ENCODE data around the gene OR2AG1.
"Not testable (repeated sequence)": the region's sequence is repeated elsewhere in the genome, so short reads cannot be mapped to it uniquely, and the experiment has no call there.

OR2AG1 gene

DNA sequence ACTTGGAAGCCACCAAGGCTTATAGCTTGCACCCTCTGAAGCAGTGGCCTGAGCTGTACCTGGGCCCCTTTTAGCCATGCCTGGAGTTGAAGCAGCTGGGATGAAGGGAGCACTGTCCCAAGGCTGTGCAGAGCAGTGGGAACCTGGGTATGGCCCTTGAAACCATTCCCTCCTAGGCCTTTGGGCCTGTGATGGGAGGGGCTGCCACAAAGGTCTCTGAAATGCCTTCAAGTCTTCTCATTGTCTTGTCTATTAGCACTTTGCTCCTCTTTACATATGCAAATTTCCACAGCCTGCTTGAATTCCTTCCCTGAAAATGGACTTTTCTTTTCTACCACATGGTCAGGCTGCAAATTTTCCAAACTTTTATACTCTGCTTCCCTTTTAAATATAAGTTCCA is 18.3 kb downstream of the OR2AG1 start:
- DNase-seq (ENCODE audit: low read depth); H3K9me3 ChIP-seq (ENCODE audit: control insufficient read depth, low read length); H3K4me3 ChIP-seq (ENCODE audit: low read length); H3K27me3 ChIP-seq (replicated peaks; ENCODE audit: control insufficient read depth, insufficient read depth, low read length); H3K4me1 ChIP-seq (ENCODE audit: control insufficient read depth, insufficient read depth, low read length); H3K36me3 ChIP-seq (ENCODE audit: control insufficient read depth, insufficient read depth, low read length, severe bottlenecking); H3K9ac ChIP-seq (ENCODE audit: low read length): not testable (repeated sequence)

DNA sequence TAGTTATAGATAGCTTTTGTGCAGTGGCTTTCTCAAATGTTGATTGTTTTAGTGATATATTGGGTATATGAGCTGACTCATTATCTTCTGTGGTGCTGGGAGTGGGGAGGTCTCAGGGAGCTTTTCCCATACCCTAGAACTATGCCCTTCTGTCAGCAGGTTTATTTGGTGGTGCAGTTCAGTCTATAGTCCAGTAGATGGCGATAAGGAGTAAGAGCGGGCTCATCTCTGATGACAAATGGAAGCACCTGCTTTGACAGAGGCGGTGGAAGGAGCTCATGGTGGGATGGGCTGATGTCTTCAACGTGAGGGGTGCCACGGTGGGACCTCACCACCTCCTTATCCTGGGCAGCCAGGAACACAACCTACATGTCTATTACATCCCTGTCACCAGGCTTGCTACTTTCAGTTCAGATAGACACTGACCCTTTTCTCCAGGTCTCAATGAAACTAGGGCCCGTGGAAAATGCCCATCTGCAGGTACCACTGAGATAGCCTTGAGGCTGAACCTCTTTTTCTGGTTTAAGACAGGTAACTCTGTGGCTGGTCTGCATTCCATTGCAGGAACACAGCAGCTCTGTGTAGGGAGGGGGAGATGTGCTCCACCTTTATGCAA is 29.7 kb downstream of the OR2AG1 start:
- DNase-seq (ENCODE audit: low read depth), result peak; percentile 70
- H3K9ac ChIP-seq (ENCODE audit: low read length), result no peak overlapping the region
- no peaks in the 10 kb centered on the region for H3K9me3 ChIP-seq (ENCODE audit: control insufficient read depth, low read length)
- H3K36me3 ChIP-seq (ENCODE audit: control insufficient read depth, insufficient read depth, low read length, severe bottlenecking), result no peaks in the 10 kb centered on the region
- no peaks in the 10 kb centered on the region for H3K4me1 ChIP-seq (ENCODE audit: control insufficient read depth, insufficient read depth, low read length)
- peaks cover 14% of the 10 kb centered on the region for H3K27me3 ChIP-seq (replicated peaks; ENCODE audit: control insufficient read depth, insufficient read depth, low read length)
- no peak overlapping the region for H3K4me3 ChIP-seq (ENCODE audit: low read length)

DNA sequence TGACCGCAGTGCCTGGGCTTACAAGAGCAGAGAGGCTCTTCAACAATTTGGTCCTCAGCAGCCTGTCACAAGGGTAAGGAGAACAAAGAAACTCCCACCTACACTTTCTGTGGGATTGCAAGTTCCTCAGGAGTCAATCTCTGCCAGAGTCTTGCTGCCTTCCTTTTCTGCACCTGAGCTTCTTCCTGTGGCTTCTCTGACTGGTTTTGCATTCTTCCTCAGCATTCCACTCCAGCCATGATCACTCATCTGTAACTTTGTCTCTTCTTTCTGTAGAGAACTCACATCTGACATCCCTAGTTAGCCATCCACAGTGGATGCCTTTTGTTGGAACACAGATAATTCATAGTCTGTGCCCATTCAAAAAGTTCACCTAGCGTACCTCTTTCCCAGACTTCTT is 30.8 kb downstream of the OR2AG1 start:
- DNase-seq (ENCODE audit: low read depth), result no peak
- Histone ChIP-seq H3K27me3 (replicated peaks; ENCODE audit: control insufficient read depth, insufficient read depth, low read length) (peaks cover 14% of the 10 kb centered on the region), H3K9ac (ENCODE audit: low read length) (no peak overlapping the region), H3K36me3 (ENCODE audit: control insufficient read depth, insufficient read depth, low read length, severe bottlenecking) (no peaks in the 10 kb centered on the region), H3K4me1 (ENCODE audit: control insufficient read depth, insufficient read depth, low read length) (no peaks in the 10 kb centered on the region), H3K9me3 (ENCODE audit: control insufficient read depth, low read length) (no peaks in the 10 kb centered on the region), H3K4me3 (ENCODE audit: low read length) (no peak overlapping the region)

DNA sequence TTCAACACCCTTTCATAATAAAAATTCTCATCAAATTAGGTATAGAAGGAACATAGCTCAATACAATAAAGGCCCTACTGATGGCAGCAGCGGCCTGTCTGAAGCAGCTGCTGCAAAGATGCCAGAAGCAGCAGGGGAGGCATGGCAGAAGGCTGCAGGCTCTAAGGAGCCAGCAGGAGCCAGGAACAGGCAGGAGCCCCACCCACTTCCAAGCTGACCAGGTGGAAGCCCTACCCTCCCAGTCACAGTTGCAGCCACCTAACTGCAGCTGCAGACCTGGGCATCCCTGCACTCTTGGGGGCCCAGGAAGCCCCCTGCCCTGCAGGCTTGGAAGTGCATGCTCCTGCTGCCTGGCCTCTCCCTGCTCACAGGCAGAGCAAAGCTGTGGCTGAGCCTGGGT is 34.9 kb downstream of the OR2AG1 start:
- DNase-seq (ENCODE audit: low read depth), result no peak
- Histone ChIP-seq H3K9ac (ENCODE audit: low read length) (no peak overlapping the region), H3K4me1 (ENCODE audit: control insufficient read depth, insufficient read depth, low read length) (no peaks in the 10 kb centered on the region), H3K9me3 (ENCODE audit: control insufficient read depth, low read length) (peaks cover 9% of the 10 kb centered on the region), H3K36me3 (ENCODE audit: control insufficient read depth, insufficient read depth, low read length, severe bottlenecking) (no peaks in the 10 kb centered on the region), H3K4me3 (ENCODE audit: low read length) (no peak overlapping the region), H3K27me3 (replicated peaks; ENCODE audit: control insufficient read depth, insufficient read depth, low read length) (peaks cover 12% of the 10 kb centered on the region)

DNA sequence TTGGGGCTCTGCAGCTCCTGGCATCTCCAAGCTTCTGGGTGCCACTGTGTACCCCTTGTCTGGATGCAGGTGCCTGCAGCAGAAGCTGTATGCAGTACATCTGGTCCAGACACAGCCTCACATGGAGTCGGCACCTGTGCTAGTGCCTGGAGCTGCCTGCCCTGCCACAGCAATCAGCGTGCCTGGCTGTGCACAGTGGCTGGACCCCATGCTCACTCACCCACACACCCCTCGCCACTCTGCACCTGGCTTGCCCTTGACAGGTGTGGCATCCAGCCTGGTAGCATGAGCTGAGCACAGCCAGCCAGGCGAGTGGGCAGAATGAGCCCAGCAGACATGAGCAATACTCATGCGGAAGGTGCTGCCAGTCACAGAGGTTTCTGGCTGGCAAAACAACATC is 36.1 kb downstream of the OR2AG1 start:
- H3K36me3 ChIP-seq (ENCODE audit: control insufficient read depth, insufficient read depth, low read length, severe bottlenecking), result no peaks in the 10 kb centered on the region
- peaks cover 2% of the 10 kb centered on the region for H3K27me3 ChIP-seq (replicated peaks; ENCODE audit: control insufficient read depth, insufficient read depth, low read length)
- no peak overlapping the region for H3K9ac ChIP-seq (ENCODE audit: low read length)
- no peak for DNase-seq (ENCODE audit: low read depth)
- no peaks in the 10 kb centered on the region for H3K4me1 ChIP-seq (ENCODE audit: control insufficient read depth, insufficient read depth, low read length)
- no peak overlapping the region for H3K4me3 ChIP-seq (ENCODE audit: low read length)
- H3K9me3 ChIP-seq (ENCODE audit: control insufficient read depth, low read length), result peaks cover 9% of the 10 kb centered on the region

DNA sequence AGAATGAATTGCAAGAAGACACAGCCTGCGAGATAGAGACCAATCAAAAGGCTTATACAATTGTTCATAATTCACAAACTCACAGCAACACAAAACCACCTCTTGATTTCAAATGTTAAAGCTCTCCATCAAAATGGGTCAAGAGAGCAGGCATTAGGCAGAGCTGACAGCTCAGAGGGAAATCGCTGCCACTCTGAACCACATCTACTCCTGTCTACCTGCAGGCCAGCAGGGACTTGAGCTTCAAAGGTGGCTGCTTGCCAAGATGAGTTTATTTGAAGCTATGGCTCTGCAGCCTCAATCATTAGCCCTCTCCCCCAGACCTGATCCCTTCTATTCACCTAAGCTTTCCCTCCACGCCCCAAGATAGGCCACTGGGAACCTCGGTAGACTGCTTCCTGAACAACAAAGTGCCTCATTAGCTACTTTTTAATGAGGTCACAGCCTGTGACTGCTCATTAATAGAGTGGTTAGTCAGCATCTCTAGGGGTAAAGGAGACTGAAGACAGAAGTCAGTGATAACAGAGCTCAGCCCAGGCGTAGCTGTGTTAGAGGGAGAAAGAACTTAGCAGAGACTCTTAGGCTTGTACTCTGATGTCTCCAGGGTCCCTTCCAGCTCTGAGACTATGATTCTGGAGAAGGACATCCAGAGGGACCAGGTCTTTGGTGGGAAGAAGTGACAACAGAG is 41.5 kb downstream of the OR2AG1 start:
- H3K4me1 ChIP-seq (ENCODE audit: control insufficient read depth, insufficient read depth, low read length), result no peaks in the 10 kb centered on the region
- H3K27me3 ChIP-seq (replicated peaks; ENCODE audit: control insufficient read depth, insufficient read depth, low read length), result no peaks in the 10 kb centered on the region
- no peaks in the 10 kb centered on the region for H3K36me3 ChIP-seq (ENCODE audit: control insufficient read depth, insufficient read depth, low read length, severe bottlenecking)
- no peak for DNase-seq (ENCODE audit: low read depth)
- no peak overlapping the region for H3K9ac ChIP-seq (ENCODE audit: low read length)
- H3K9me3 ChIP-seq (ENCODE audit: control insufficient read depth, low read length), result peaks cover 9% of the 10 kb centered on the region
- H3K4me3 ChIP-seq (ENCODE audit: low read length), result no peak overlapping the region

DNA sequence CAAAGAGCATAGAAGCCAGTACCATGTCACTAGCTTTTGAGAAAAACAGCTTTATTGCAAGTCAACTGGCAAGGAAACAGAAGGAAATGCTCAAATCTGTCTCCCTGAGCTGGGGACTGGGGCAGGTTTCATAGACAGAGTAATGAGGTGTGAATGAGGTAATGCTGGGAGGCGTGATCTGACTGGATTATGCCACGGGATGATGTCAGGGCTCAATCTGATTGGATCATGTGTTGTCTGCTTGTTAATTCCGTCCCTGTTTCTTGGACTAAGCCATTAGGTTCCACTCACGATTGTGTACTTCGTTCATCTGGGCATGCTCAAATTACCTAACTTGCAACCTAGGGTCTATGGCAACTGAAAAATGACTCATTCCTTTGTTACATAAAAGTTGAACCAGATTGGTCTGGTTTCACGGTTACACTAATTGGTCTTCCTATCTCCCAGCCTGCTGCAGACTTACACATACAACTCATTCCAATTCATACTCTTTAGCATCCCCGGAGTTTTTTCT is 42.5 kb downstream of the OR2AG1 start:
- Histone ChIP-seq H3K9ac (ENCODE audit: low read length) (no peak overlapping the region), H3K9me3 (ENCODE audit: control insufficient read depth, low read length) (peaks cover 3% of the 10 kb centered on the region), H3K36me3 (ENCODE audit: control insufficient read depth, insufficient read depth, low read length, severe bottlenecking) (no peaks in the 10 kb centered on the region), H3K4me3 (ENCODE audit: low read length) (no peak overlapping the region), H3K27me3 (replicated peaks; ENCODE audit: control insufficient read depth, insufficient read depth, low read length) (no peaks in the 10 kb centered on the region), H3K4me1 (ENCODE audit: control insufficient read depth, insufficient read depth, low read length) (no peaks in the 10 kb centered on the region)
- DNase-seq (ENCODE audit: low read depth), result no peak

DNA sequence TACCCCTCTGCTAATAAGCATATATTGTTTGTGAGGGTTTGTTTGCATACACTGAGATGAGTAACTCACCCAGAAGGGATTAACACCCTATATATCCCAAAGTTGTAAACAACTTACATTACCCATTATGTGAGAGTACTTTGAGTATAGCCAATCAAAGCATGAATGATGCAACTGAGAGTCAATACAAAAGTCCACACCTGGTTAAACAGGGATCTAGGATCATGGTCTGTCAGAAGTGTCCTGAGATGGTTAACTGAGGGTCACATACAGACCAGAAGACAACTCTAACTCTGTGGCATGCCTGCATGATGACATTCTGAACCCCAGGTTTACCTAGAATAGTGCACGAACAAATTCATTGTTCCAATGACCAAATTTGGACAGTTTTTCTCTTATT is 45.3 kb downstream of the OR2AG1 start:
- Histone ChIP-seq H3K4me3 (ENCODE audit: low read length) (no peak overlapping the region), H3K9me3 (ENCODE audit: control insufficient read depth, low read length) (no peaks in the 10 kb centered on the region), H3K27me3 (replicated peaks; ENCODE audit: control insufficient read depth, insufficient read depth, low read length) (no peaks in the 10 kb centered on the region), H3K4me1 (ENCODE audit: control insufficient read depth, insufficient read depth, low read length) (no peaks in the 10 kb centered on the region), H3K9ac (ENCODE audit: low read length) (no peak overlapping the region), H3K36me3 (ENCODE audit: control insufficient read depth, insufficient read depth, low read length, severe bottlenecking) (no peaks in the 10 kb centered on the region)
- DNase-seq (ENCODE audit: low read depth), result no peak

DNA sequence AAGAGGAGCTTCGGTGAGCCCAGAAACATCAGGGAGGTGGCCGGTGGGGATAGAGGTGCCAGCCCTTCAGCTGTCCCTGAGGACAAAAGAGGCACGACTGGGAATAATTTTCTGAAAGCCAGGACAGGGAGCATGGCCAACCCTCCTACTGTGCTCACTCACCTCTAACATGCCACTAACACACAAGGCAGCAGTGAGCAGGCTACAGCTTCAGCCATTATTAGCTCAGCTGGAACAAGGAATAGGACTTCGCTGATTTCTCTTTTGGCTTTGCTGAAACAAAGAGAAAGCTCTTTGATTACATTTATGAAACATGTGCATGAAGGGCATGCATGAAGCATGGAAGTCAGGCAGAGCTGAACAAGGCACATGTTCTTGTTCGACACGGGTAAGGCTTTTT is 50.5 kb downstream of the OR2AG1 start:
- no peak overlapping the region for H3K4me3 ChIP-seq (ENCODE audit: low read length)
- no peaks in the 10 kb centered on the region for H3K9me3 ChIP-seq (ENCODE audit: control insufficient read depth, low read length)
- DNase-seq (ENCODE audit: low read depth), result no peak
- H3K27me3 ChIP-seq (replicated peaks; ENCODE audit: control insufficient read depth, insufficient read depth, low read length), result no peaks in the 10 kb centered on the region
- H3K9ac ChIP-seq (ENCODE audit: low read length), result no peak overlapping the region
- H3K36me3 ChIP-seq (ENCODE audit: control insufficient read depth, insufficient read depth, low read length, severe bottlenecking), result no peaks in the 10 kb centered on the region
- H3K4me1 ChIP-seq (ENCODE audit: control insufficient read depth, insufficient read depth, low read length), result no peaks in the 10 kb centered on the region

DNA sequence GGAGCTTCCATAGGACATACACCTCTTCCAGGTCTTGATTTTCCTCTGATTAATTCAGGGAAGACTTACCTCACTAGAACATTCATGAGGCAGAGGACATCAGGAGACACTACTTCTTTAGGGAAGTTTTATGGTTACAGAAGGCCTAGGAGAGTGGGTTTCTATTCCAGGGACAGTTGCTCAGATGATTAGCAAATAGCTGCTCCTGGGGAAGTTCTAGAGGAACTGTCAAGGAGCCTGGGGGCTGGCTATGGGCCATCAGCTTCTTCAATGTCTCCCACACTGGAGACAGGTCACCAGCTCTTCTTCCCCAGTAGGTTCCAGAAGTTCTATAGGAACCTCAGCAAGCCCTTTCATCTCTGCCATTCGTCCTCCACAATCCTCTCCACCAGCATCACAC is 51.2 kb downstream of the OR2AG1 start:
- Histone ChIP-seq H3K4me1 (ENCODE audit: control insufficient read depth, insufficient read depth, low read length) (no peaks in the 10 kb centered on the region), H3K4me3 (ENCODE audit: low read length) (no peak overlapping the region), H3K27me3 (replicated peaks; ENCODE audit: control insufficient read depth, insufficient read depth, low read length) (no peaks in the 10 kb centered on the region), H3K9ac (ENCODE audit: low read length) (no peak overlapping the region), H3K36me3 (ENCODE audit: control insufficient read depth, insufficient read depth, low read length, severe bottlenecking) (no peaks in the 10 kb centered on the region), H3K9me3 (ENCODE audit: control insufficient read depth, low read length) (no peaks in the 10 kb centered on the region)
- no peak for DNase-seq (ENCODE audit: low read depth)
